H9 (cell line): ENCODE data around the gene DNMBP. TPM values are rescaled to one million over a fixed set of nuclear protein-coding genes. Genes with fewer than 3 reads are reported as not detected.
A peak's percentile ranks its signal among the peaks of the same experiment; 100 is the strongest.

Experiments used
- DNase-seq: peaks from one replicate; pipeline ENCODE4 v3.0.0-alpha.2; 2017
- H2AFZ ChIP-seq: one replicate; pipeline ENCODE4 v1.6.1; 2013; ENCODE audit warnings: mild to moderate bottlenecking, low read length, control low read depth, moderate library complexity
- H2AK5ac ChIP-seq: 2 replicates; pipeline ENCODE4 v1.6.1; 2013; ENCODE audit warnings: low read length, control low read depth, mixed read lengths; ENCODE audit not compliant: insufficient read length
- H2BK120ac ChIP-seq: one replicate; pipeline ENCODE4 v1.6.1; 2013; ENCODE audit warnings: low read depth, mild to moderate bottlenecking, low read length, control low read depth, inconsistent platforms; ENCODE audit not compliant: poor library complexity, severe bottlenecking
- H2BK12ac ChIP-seq: 2 replicates; pipeline ENCODE4 v1.6.1; 2013; ENCODE audit warnings: low read length, control low read depth, mixed read lengths, low read depth; ENCODE audit not compliant: insufficient read length
- H2BK15ac ChIP-seq: 2 replicates; pipeline ENCODE4 v1.6.1; 2013; ENCODE audit warnings: low read depth, low read length, control low read depth
- H2BK20ac ChIP-seq: one replicate; pipeline ENCODE4 v1.6.1; 2013; ENCODE audit warnings: low read depth, mild to moderate bottlenecking, low read length, control low read depth, inconsistent platforms; ENCODE audit not compliant: poor library complexity, severe bottlenecking
- H2BK5ac ChIP-seq: 2 replicates; pipeline ENCODE4 v1.6.1; 2013; ENCODE audit warnings: low read length, control low read depth, mixed read lengths; ENCODE audit not compliant: insufficient read length
- H3K14ac ChIP-seq: 2 replicates; pipeline ENCODE4 v1.6.1; 2013; ENCODE audit warnings: low read length, control low read depth; ENCODE audit not compliant: insufficient read depth
- H3K18ac ChIP-seq: 2 replicates; pipeline ENCODE4 v1.6.1; 2013; ENCODE audit warnings: low read depth, mild to moderate bottlenecking, mixed read lengths, low read length, control low read depth; ENCODE audit not compliant: insufficient read length
- H3K23ac ChIP-seq: 2 replicates; pipeline ENCODE4 v1.6.1; 2013; ENCODE audit warnings: low read length, control low read depth, mixed read lengths, low read depth; ENCODE audit not compliant: insufficient read length
- H3K23me2 ChIP-seq: 2 replicates; pipeline ENCODE4 v1.6.1; 2013; ENCODE audit warnings: low read depth, mild to moderate bottlenecking, mixed read lengths, low read length, control low read depth; ENCODE audit not compliant: insufficient read length, poor library complexity, severe bottlenecking
- H3K27ac ChIP-seq: 2 replicates; pipeline ENCODE4 v1.5.1; 2013; ENCODE audit warnings: low read length, control low read depth, mixed read lengths, low read depth; ENCODE audit not compliant: insufficient read length
- H3K27me3 ChIP-seq: 2 replicates; pipeline ENCODE4 v1.6.1; 2013; ENCODE audit warnings: low read length, control low read depth, inconsistent platforms; ENCODE audit not compliant: insufficient read depth
- H3K4ac ChIP-seq: 2 replicates; pipeline ENCODE4 v1.6.1; 2013; ENCODE audit warnings: low read depth, mild to moderate bottlenecking, control low read depth, inconsistent platforms, low read length, moderate library complexity
- H3K4me1 ChIP-seq: 2 replicates; pipeline ENCODE4 v1.6.1; 2013; ENCODE audit warnings: low read length, control low read depth, inconsistent platforms; ENCODE audit not compliant: insufficient read depth
- H3K4me2 ChIP-seq: 2 replicates; pipeline ENCODE4 v1.6.1; 2013; ENCODE audit warnings: low read length, control low read depth, mixed read lengths; ENCODE audit not compliant: insufficient read length, insufficient read depth
- H3K56ac ChIP-seq: 2 replicates; pipeline ENCODE4 v1.6.1; 2013; ENCODE audit warnings: low read depth, mild to moderate bottlenecking, mixed read lengths, low read length, control low read depth; ENCODE audit not compliant: insufficient read length
- H3K79me1 ChIP-seq: 2 replicates; pipeline ENCODE4 v1.6.1; 2013; ENCODE audit warnings: low read depth, mild to moderate bottlenecking, moderate library complexity, low read length, control low read depth, inconsistent platforms; ENCODE audit not compliant: insufficient read depth, poor library complexity, severe bottlenecking
- H3K79me2 ChIP-seq: 2 replicates; pipeline ENCODE4 v1.6.1; 2013; ENCODE audit warnings: low read length, control low read depth, inconsistent platforms; ENCODE audit not compliant: insufficient read depth
- H3K9ac ChIP-seq: 2 replicates; pipeline ENCODE4 v1.6.1; 2013; ENCODE audit warnings: low read length, control low read depth, mixed read lengths; ENCODE audit not compliant: insufficient read length; ENCODE audit errors: extremely low read depth
- H3K9me3 ChIP-seq: one replicate; pipeline ENCODE4 v1.6.1; 2013; ENCODE audit warnings: low read depth, low read length, inconsistent platforms; ENCODE audit not compliant: control insufficient read depth
- H3T11ph ChIP-seq: one replicate; pipeline ENCODE4 v1.6.1; 2013; ENCODE audit warnings: mild to moderate bottlenecking, low read length, control low read depth, inconsistent platforms
- H4K20me1 ChIP-seq: one replicate; pipeline ENCODE4 v1.6.1; 2013; ENCODE audit not compliant: control insufficient read depth, insufficient read length, insufficient read depth
- H4K5ac ChIP-seq: 2 replicates; pipeline ENCODE4 v1.6.1; 2013; ENCODE audit warnings: low read depth, mild to moderate bottlenecking, mixed read lengths, low read length, control low read depth; ENCODE audit not compliant: insufficient read length
- H4K8ac ChIP-seq: replicated peaks from 2 replicates; pipeline ENCODE4 v1.6.1; 2013; ENCODE audit warnings: low read length, control low read depth, mixed read lengths, low read depth; ENCODE audit not compliant: insufficient read length
- H4K91ac ChIP-seq: 2 replicates; pipeline ENCODE4 v1.6.1; 2013; ENCODE audit warnings: low read depth, mild to moderate bottlenecking, moderate library complexity, mixed read lengths, low read length, control low read depth; ENCODE audit not compliant: insufficient read length
- H3K27ac Mint-ChIP-seq, 3 experiments: 2 replicates in 2 of 3; 3 replicates in 1 of 3; pipeline ENCODE4 v1.8.0; 2020 to 2021; ENCODE audit warnings: mixed read lengths in 3 of 3, mild to moderate bottlenecking in 1 of 3, moderate library complexity in 1 of 3
- H3K27me3 Mint-ChIP-seq: 2 replicates; pipeline ENCODE4 v1.8.0; 2021; ENCODE audit warnings: low read depth, mild to moderate bottlenecking, moderate library complexity, mixed read lengths
- H3K36me3 Mint-ChIP-seq, 3 experiments: 2 replicates in 2 of 3; 3 replicates in 1 of 3; pipeline ENCODE4 v1.8.0; 2020 to 2021; ENCODE audit warnings: low read depth in 3 of 3, mixed read lengths in 3 of 3; ENCODE audit not compliant: insufficient read depth in 1 of 3
- H3K4me1 Mint-ChIP-seq, 2 experiments: 2 replicates each; pipeline ENCODE4 v1.8.0; 2020; ENCODE audit warnings: mixed read lengths in 2 of 2
- H3K4me3 Mint-ChIP-seq, 2 experiments: 2 replicates in 1 of 2; 3 replicates in 1 of 2; pipeline ENCODE4 v1.8.0; 2020 to 2021; ENCODE audit warnings: mild to moderate bottlenecking in 2 of 2, mixed read lengths in 2 of 2, moderate library complexity in 1 of 2
- H3K9me3 Mint-ChIP-seq, 2 experiments: 2 replicates in 1 of 2; 3 replicates in 1 of 2; pipeline ENCODE4 v1.8.0; 2020; ENCODE audit warnings: mild to moderate bottlenecking in 2 of 2, mixed read lengths in 2 of 2, moderate library complexity in 1 of 2
- CTCF ChIP-seq: fragments of 200-600 bp; sonication (generic); conservative IDR thresholded peaks from 3 replicates; pipeline ENCODE4 v1.8.0; 2021; ENCODE audit warnings: antibody characterized with exemption, mild to moderate bottlenecking
- WGBS: extraction: QIAGEN DNeasy Blood & Tissue Kit; methylation state at CpG from one replicate; pipeline ENCODE4 v1.1.7; 2013; ENCODE audit warnings: missing lambda C conversion rate, low lambda C conversion rate, mixed read lengths; ENCODE audit not compliant: insufficient read length; ENCODE audit errors: extremely low coverage; 5-methylcytosine and 5-hydroxymethylcytosine counted together
- total RNA-seq: library from RNA; stranded (reverse); gene quantifications from 2 replicates; pipeline ENCODE4 v1.2.1, GENCODE V29; 2021

DNMBP gene
- total RNA-seq, 1 experiment from 2014 or later: 25.6 TPM

- Histone ChIP-seq H2BK12ac (peak overlapping the region; percentile 45), H2AK5ac (no peak overlapping the region), H3K79me1 (no peaks in the 10 kb centered on the region), H3K27me3 (no peaks in the 10 kb centered on the region), H3K27ac (peak overlapping the region; percentile 97), H3K4me1 (no peaks in the 10 kb centered on the region; the same call in 1 of the 2 replicates), H2BK5ac (peak overlapping the region; percentile 58), H2BK20ac (no peak overlapping the region), H3K14ac (peak overlapping the region; percentile 49; the same call in 1 of the 2 replicates), H3K56ac (no peak overlapping the region), H2AFZ (no peak overlapping the region), H2BK15ac (no peak overlapping the region), H3K4ac (no peak overlapping the region; the same call in 1 of the 2 replicates), H3K23ac (no peak overlapping the region), H3K9ac (peak overlapping the region; percentile 79), H3K9me3 (no peaks in the 10 kb centered on the region), H2BK120ac (peak overlapping the region; percentile 71), H3K4me2 (peak overlapping the region; percentile 81), H3K18ac (peak overlapping the region; percentile 87), H3K23me2 (no peaks in the 10 kb centered on the region), H4K91ac (no peak overlapping the region), H4K8ac (no peak overlapping the region), H4K20me1 (no peaks in the 10 kb centered on the region), H3K79me2 (peaks cover 1% of the 10 kb centered on the region; the same call in 1 of the 2 replicates), H3T11ph (peak overlapping the region; percentile 83), H4K5ac (no peak overlapping the region)
- DNase-seq: peak; percentile 88
- no CpG with 5 or more reads among the region's 10 CpGs for WGBS
- Mint-ChIP-seq H3K27me3 (no peaks in the 10 kb centered on the region), H3K9me3 (no peaks in the 10 kb centered on the region), H3K27ac (peak overlapping the region; percentile 97 to 99 (median 99)), H3K4me3 (peak overlapping the region; percentile 65 to 77), H3K4me1 (peaks cover 25 to 36% of the 10 kb centered on the region in 2 experiments), H3K36me3 (peaks cover 0 to 7% (median 0%) of the 10 kb centered on the region in 3 experiments; a peak in 2 of 7 replicates)
- no peak for TF ChIP-seq CTCF
These were observed 91.6 kb downstream of the DNMBP start for GRCh38 chr10:99917963-99918825.
